Hematopoietic multipotent progenitor cell treated with erythropoietin and hydrocortisone succinate and interleukin-3 and kit ligand, for 6 days (in vitro differentiated cells): ENCODE measurements around the gene LIPA.
"Not testable (repeated sequence)": the region's sequence is repeated elsewhere in the genome, so short reads cannot be mapped to it uniquely, and the experiment has no call there.

ENCODE experiments used
- DNase-seq: peaks from one replicate; pipeline ENCODE4 v3.0.0-alpha.2; 2015

Gene LIPA

GRCh38 chr10:89207181-89207800 is 44.3 kb downstream of the LIPA start, which contains the start of gene CH25H:
CH25H (minus strand) TSS chr10:89207317; CDS start chr10:89207292, 25 bp downstream.
- peak; percentile 47 for DNase-seq

GRCh38 chr10:89206402-89207180 is 45.0 kb downstream of the LIPA start:
- no peak for DNase-seq

- DNase-seq: no peak
Observed at GRCh38 chr10:89204621-89205185, 46.9 kb downstream of the LIPA start.

GRCh38 chr10:89203237-89203636 is 48.3 kb downstream of the LIPA start:
- no peak for DNase-seq

- no peak for DNase-seq
Observed at GRCh38 chr10:89202033-89202425, 49.5 kb downstream of the LIPA start.

- DNase-seq: no peak
Observed at GRCh38 chr10:89201345-89202032, 50.1 kb downstream of the LIPA start.

GRCh38 chr10:89197473-89197872 is 54.1 kb downstream of the LIPA start:
- no peak for DNase-seq

- DNase-seq: not testable (repeated sequence)
Observed at GRCh38 chr10:89191301-89191700, 60.3 kb downstream of the LIPA start.

GRCh38 chr10:89189211-89189734 is 62.3 kb downstream of the LIPA start:
- no peak for DNase-seq

GRCh38 chr10:89185658-89186057 is 65.9 kb downstream of the LIPA start:
- no peak for DNase-seq

GRCh38 chr10:89184638-89185037 is 66.9 kb downstream of the LIPA start:
- DNase-seq: no peak

GRCh38 chr10:89183571-89183970 is 68.0 kb downstream of the LIPA start:
- no peak for DNase-seq

GRCh38 chr10:89182894-89183293 is 68.7 kb downstream of the LIPA start:
- DNase-seq: no peak

- DNase-seq: no peak
Observed at GRCh38 chr10:89175816-89176215, 75.8 kb downstream of the LIPA start.

GRCh38 chr10:89173075-89173474 is 78.5 kb downstream of the LIPA start:
- DNase-seq: peak; percentile 9

- no peak for DNase-seq
Observed at GRCh38 chr10:89171996-89172395, 79.6 kb downstream of the LIPA start.

GRCh38 chr10:89171263-89171872 is 80.2 kb downstream of the LIPA start:
- no peak for DNase-seq

- not testable (repeated sequence) for DNase-seq
Observed at GRCh38 chr10:89168354-89168900, 83.1 kb downstream of the LIPA start.

- DNase-seq: no peak
Observed at GRCh38 chr10:89167915-89168314, 83.7 kb downstream of the LIPA start.

GRCh38 chr10:89165923-89166322 is 85.7 kb downstream of the LIPA start:
- DNase-seq: no peak

GRCh38 chr10:89164920-89165319 is 86.7 kb downstream of the LIPA start:
- no peak for DNase-seq

GRCh38 chr10:89164080-89164479 is 87.5 kb downstream of the LIPA start:
- peak; percentile 39 for DNase-seq
